Pancreas (tissue), 10 donors: ENCODE results near the gene TCF4. TPM values are rescaled to one million over a fixed set of nuclear protein-coding genes. Genes with fewer than 3 reads are reported as not detected.

Experiments used
- ATAC-seq, 4 donors: fragments of 200-7000 bp; cut with Tn5 transposase; one replicate each; pipeline versions ENCODE4 v1.8.0 to v1.9.1; 2020; ENCODE audit warnings: mild to moderate bottlenecking in 4 of 4, moderate library complexity in 4 of 4
- DNase-seq, 6 donors: peaks; one replicate each; pipeline ENCODE4 v3.0.0-alpha.2; 2020
- FAIRE-seq: peaks from 2 replicates; lab custom pipeline; 2012; peaks lifted over from hg19 to GRCh38; lab: Jason Lieb, UNC
- H3K27ac ChIP-seq, 4 donors: fragments of 200-600 bp; sonication (generic); 1 replicate in 3 of 4; 2 replicates in 1 of 4; pipeline versions ENCODE4 v1.5.0 to v1.8.0; 2020
- H3K27me3 ChIP-seq, 4 donors: fragments of 200-600 bp; one replicate each; pipeline ENCODE4 v1.8.0; 2021
- H3K36me3 ChIP-seq, 3 donors: fragments of 200-600 bp; sonication (generic) in 1 of 3; one replicate each; pipeline versions ENCODE4 v1.5.0 to v1.8.0; 2020 to 2021
- H3K4me1 ChIP-seq, 3 donors: fragments of 200-600 bp; one replicate each; pipeline ENCODE4 v1.8.0; 2021
- H3K4me3 ChIP-seq, 4 donors: fragments of 200-600 bp; sonication (generic) in 2 of 4; one replicate each; pipeline versions ENCODE4 v1.5.0 to v1.8.0; 2020 to 2021
- H3K9me3 ChIP-seq, 4 donors: fragments of 200-600 bp; one replicate each; pipeline ENCODE4 v1.8.0; 2021
- WGBS, 2 donors: extraction: QIAGEN DNeasy Blood & Tissue Kit; methylation state at CpG; one replicate each; pipeline ENCODE4 v1.1.7; 2013; 5-methylcytosine and 5-hydroxymethylcytosine counted together
- intact Hi-C, 3 donors: fragments of 100-400 bp; cut with DNase I; formaldehyde crosslinking; loops; one replicate each; pipeline versions ENCODE4 v1.11.1 to v1.14.2; 2022
- microRNA-seq, 2 donors: library from miRNA; unstranded; fragments of <30 nt; microRNA quantifications; one replicate each; pipeline versions ENCODE4 to v1.1.0, GENCODE V29; 2019 to 2020
- polyA plus RNA-seq, 2 donors: library from polyadenylated mRNA; stranded (reverse); fragments of 200-250 nt; gene quantifications; one replicate each; pipeline ENCODE4 v1.2.3, GENCODE V29; 2013
- total RNA-seq, 6 donors: library from RNA; stranded (reverse); fragmentation: NEBNext Ultra II Directional in 4 of 6; extraction: Animal tissue kit (Norgen Biotek cat#: 25700) in 4 of 6; gene quantifications; one replicate each; pipeline versions ENCODE4 v1.2.1 to v1.2.4, GENCODE V29; 2021 to 2023
- TF ChIP-seq, protein P1 (sequence below), 4 donors: fragments of 200-600 bp; sonication (generic) in 3 of 4; IDR thresholded peaks; one replicate each; pipeline versions ENCODE4 v1.5.0 to v1.8.0; 2021; ENCODE audit warnings: antibody characterized with exemption in 4 of 4
- donor health status: healthy with polysubstance abuse.
- donor health status: DM: no; HTN: no; CAD: no; lungs with moderate emphysema.
- donor health status: DM: no; HTN: no; CAD: no.
- donor health status: control.
- donor health status: control.
- donor health status: Bipolar disorder and iron deficiency.
- donor health status: DM: yes; HTN: yes; CAD: no.
- donor health status: DM: no; HTN: no; CAD: no.
- donor health status: DM: no; HTN: no; CAD: no.
- donor health status: DM: yes; HTN: yes; CAD: no.

The TCF4 gene
- total and polyA plus RNA-seq, 8 donors: 4.4 to 27.9 (median 10.5) TPM

DNA sequence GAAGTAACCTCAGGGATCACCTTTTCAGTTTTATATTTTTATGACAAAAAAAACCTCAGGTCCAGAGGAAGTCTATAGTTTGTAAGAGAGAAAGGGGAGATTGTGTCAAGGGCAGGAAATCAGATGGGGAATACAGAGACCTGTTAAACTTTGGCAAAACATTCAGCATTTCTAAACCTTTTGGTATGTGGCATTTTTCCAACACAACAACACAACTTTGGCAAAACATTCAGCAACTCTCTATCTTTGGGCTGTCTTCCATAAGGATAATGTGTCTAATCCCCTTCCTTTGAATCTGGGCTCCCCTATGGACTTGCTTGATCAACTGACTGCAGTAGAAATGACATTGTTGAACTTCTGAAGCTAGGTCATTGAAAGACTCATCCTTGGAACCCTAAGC lies 408.2 kb downstream of the TCF4 start:
- TF ChIP-seq, protein P1, sequence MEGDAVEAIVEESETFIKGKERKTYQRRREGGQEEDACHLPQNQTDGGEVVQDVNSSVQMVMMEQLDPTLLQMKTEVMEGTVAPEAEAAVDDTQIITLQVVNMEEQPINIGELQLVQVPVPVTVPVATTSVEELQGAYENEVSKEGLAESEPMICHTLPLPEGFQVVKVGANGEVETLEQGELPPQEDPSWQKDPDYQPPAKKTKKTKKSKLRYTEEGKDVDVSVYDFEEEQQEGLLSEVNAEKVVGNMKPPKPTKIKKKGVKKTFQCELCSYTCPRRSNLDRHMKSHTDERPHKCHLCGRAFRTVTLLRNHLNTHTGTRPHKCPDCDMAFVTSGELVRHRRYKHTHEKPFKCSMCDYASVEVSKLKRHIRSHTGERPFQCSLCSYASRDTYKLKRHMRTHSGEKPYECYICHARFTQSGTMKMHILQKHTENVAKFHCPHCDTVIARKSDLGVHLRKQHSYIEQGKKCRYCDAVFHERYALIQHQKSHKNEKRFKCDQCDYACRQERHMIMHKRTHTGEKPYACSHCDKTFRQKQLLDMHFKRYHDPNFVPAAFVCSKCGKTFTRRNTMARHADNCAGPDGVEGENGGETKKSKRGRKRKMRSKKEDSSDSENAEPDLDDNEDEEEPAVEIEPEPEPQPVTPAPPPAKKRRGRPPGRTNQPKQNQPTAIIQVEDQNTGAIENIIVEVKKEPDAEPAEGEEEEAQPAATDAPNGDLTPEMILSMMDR (IDR thresholded peaks at IDR 0.05): no peak
- no peaks in the 10 kb centered on the region for H3K9me3 ChIP-seq
- H3K27me3 ChIP-seq: no peaks in the 10 kb centered on the region
- DNase-seq (no peak), FAIRE-seq (no peak), ATAC-seq (no peak)
- H3K4me3 ChIP-seq: no peak overlapping the region
- no peaks in the 10 kb centered on the region for H3K4me1 ChIP-seq
- intact Hi-C loops: no loop called here
- no peak overlapping the region for H3K27ac ChIP-seq
- H3K36me3 ChIP-seq: no peaks in the 10 kb centered on the region

DNA sequence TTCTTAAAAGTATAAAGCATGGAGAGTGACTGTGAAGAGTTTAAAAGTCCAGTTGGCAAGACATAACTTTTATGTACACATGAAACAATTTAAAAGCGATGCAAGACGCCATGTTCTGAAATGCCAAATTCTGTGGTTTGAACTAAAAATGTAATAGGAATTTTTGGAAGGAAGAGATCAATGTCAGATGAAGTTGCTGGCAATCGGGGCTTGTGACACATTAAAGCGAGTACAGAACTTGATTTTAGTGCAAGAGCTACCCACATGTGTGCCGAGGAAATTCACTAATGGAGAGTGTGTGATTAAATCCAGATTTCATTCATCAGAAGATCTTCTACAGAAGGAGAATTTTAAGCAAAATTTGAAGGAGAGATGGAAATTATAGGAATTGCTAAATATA lies 408.6 kb downstream of the TCF4 start:
- no peaks in the 10 kb centered on the region for H3K9me3 ChIP-seq
- no peak overlapping the region for H3K27ac ChIP-seq
- H3K4me1 ChIP-seq: no peaks in the 10 kb centered on the region
- ATAC-seq (no peak), FAIRE-seq (no peak), DNase-seq (no peak)
- H3K4me3 ChIP-seq: no peak overlapping the region
- TF ChIP-seq, protein P1 (IDR thresholded peaks at IDR 0.05): no peak
- WGBS, 2 donors: 62 to 69% methylated on average over 5 of the region's 5 CpGs
- H3K27me3 ChIP-seq: no peaks in the 10 kb centered on the region
- H3K36me3 ChIP-seq: no peaks in the 10 kb centered on the region
- intact Hi-C loops: no loop called here

DNA sequence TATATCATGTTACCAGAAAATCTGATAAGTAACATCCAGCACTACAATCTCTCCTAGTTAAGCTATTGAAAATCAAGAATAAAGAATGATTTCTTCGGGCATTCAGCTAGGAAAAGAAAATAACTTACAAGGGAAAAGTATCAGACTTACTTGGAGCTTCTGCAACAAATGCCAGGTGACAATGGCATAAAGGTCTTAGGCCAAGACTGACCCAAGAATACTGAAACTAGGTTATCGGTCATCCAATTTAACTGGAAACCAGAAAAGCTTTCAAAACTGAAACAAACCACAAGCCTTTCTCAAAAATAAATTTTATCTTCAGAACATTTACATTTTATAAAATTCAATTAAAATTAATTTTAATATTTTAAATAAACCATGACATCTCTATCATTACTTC lies 414.7 kb downstream of the TCF4 start:
- TF ChIP-seq, protein P1 (IDR thresholded peaks at IDR 0.05): no peak
- no peaks in the 10 kb centered on the region for H3K36me3 ChIP-seq
- DNase-seq (no peak), FAIRE-seq (no peak), ATAC-seq (no peak)
- no peaks in the 10 kb centered on the region for H3K27me3 ChIP-seq
- H3K27ac ChIP-seq: no peak overlapping the region
- intact Hi-C loops: no loop called here
- H3K9me3 ChIP-seq: no peaks in the 10 kb centered on the region
- no peak overlapping the region for H3K4me3 ChIP-seq
- WGBS, 2 donors: 71 to 74% methylated on average over 2 of the region's 2 CpGs
- H3K4me1 ChIP-seq: no peaks in the 10 kb centered on the region

Small RNA genes lying within 50 kb of the gene (microRNA-seq; reads per million reads assigned to microRNA genes)
- gene MIR4529: 0 reads per million in 2 donors
